Transverse colon (tissue), 4 donors: ENCODE data around the gene MCM8.

Experiments
- CTCF ChIP-seq, 5 experiments: fragments of 200-600 bp in 3 of 5; fragments of 450-650 bp in 2 of 5; sonication (generic) in 3 of 5; IDR thresholded peaks; 1 replicate in 2 of 5; 2 replicates in 3 of 5; pipeline ENCODE4 v1.5.1; 2016 to 2017; ENCODE audit warnings: antibody characterized with exemption in 5 of 5, inconsistent platforms in 3 of 5, mild to moderate bottlenecking in 2 of 5, moderate library complexity in 1 of 5
- POLR2A ChIP-seq: fragments of 450-650 bp; IDR thresholded peaks from one replicate; pipeline ENCODE4 v1.6.1; 2016; ENCODE audit warnings: antibody characterized with exemption, mild to moderate bottlenecking, moderate library complexity
- POLR2AphosphoS5 ChIP-seq, 3 donors: sonication (generic); formaldehyde crosslinking; IDR thresholded peaks; one replicate each; pipeline ENCODE4 v1.6.1; 2016; ENCODE audit warnings: antibody characterized with exemption in 3 of 3

DNA sequence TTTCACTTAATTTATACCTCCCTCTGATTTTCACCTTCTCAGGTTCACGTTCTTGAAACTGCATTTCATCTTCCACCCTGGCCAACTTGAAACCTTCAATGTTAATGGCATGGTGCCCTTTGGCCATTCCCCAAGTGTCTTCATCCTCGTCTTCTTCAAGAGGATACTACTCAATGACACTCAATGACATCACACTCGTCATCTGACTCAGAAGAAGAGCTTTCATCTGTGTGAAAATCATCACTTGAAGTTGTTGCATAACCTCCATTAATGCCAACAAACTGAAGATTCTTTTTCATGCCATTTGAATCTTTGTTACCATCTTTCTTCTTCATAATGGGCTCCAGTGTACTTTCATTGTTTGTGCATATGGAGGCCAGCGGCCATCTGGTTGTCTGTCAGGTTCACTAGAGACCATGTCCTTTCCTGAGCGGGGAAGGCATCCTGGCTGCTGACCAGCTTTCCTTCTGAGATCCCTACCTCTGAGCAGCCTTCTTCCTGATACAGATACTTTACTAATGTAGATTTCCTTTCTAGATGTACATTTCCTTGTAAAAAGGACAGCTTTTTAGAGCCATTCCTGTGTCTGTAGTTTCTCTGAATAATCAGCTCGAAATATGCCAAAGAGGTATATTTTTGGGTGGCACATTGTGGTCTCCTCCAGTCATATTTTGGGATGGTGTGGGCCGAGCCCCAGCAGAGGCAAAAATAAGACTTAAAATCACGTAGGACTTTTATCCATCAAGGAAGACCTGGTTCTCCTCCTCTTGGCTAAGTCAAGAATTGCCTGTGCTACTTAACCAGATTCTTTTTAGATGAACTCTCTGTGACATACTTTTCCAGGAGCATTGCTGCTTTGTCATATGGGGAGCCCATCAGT is 21.4 kb upstream of the MCM8 start:
- TF ChIP-seq POLR2AphosphoS5 (IDR thresholded peaks at IDR 0.05) (no peak), CTCF (IDR thresholded peaks at IDR 0.05) (no peak), POLR2A (no peak)
